Testis (tissue), 2 donors: ENCODE results near the gene NUP214.

Source experiments
- CTCF ChIP-seq, 3 experiments: fragments of 450-650 bp in 2 of 3; fragments of 200-600 bp in 1 of 3; sonication (generic) in 1 of 3; IDR thresholded peaks; one replicate each; pipeline ENCODE4 v1.5.1; 2016 to 2019; ENCODE audit warnings: antibody characterized with exemption in 3 of 3, mild to moderate bottlenecking in 2 of 3, moderate library complexity in 1 of 3
- POLR2A ChIP-seq: fragments of 450-650 bp; IDR thresholded peaks from one replicate; pipeline ENCODE4 v1.6.1; 2017; ENCODE audit warnings: antibody characterized with exemption, mild to moderate bottlenecking, moderate library complexity

DNA sequence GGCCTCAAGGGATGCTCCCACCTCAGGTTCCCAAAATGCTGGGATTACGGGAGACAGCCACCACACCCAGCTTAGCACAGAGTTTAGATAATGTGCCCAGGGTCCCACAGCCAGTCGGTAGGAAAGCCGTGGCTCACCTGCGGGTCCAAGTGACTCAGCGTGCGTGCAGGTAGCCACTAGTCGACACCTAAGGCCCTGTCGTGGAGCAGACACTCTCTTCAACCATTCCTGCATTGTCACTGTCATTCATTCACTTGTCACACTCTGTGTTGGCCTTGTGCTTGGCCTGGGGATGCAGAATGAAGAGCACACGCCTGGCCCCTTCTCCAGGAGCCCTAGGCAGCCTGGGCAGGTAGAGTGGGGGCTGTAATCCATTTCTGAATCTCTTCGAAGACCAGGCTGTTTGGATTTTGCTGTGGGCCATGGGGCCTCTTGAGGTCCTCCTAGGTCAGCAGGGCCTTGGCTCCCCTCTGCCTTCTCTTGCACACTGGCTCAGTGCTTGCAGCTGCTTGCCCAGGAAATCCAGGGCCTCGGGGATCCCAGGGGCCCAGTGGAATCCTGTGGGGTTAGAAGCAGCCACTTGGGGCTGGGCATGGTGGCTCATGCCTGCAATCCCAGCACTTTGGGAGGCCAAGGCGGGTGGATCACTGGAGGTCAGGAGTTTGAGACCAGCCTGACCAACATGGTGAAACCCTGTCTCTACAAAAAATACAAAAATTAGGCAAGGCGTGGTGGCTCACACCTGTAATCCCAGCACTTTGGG is 35.2 kb upstream of the NUP214 start:
- TF ChIP-seq CTCF (IDR thresholded peaks at IDR 0.05) (no peak), POLR2A (no peak)
